IMR-90 (cell line): ENCODE data around the gene MTHFS. TPM values are rescaled to one million over a fixed set of nuclear protein-coding genes. Genes with fewer than 3 reads are reported as not detected.
A peak's percentile ranks its signal among the peaks of the same experiment; 100 is the strongest.

Source experiments
- ATAC-seq: fragments of 200-7000 bp; cut with Tn5 transposase; 2 replicates; pipeline ENCODE4 v1.9.1; 2020; ENCODE audit warnings: low read depth, mild to moderate bottlenecking, moderate library complexity
- BruUV-seq: library from RNA; stranded (reverse); fragments of 400-500 nt; replicated peaks from 2 replicates; lab custom pipeline; 2021; lab: Mats Ljungman, UMichigan
- CTCF ChIA-PET: fragments of 300-600 bp; formaldehyde crosslinking; extraction: SDS; loops from one replicate; lab custom pipeline; 2021; ENCODE audit warnings: antibody characterized with exemption; lab: Yijun Ruan, JAX
- POLR2A ChIA-PET: fragments of 300-600 bp; sonication (Branson Sonifier 250); formaldehyde crosslinking; loops from one replicate; lab custom pipeline; 2022; ENCODE audit warnings: antibody characterized with exemption; ENCODE audit not compliant: unreplicated experiment; lab: Charles Lee
- DNase-seq: peaks from one replicate; pipeline ENCODE4 v3.0.0; 2013
- H2AFZ ChIP-seq: replicated peaks from 2 replicates; pipeline ENCODE3; 2013; ENCODE audit warnings: low read length, mild to moderate bottlenecking; ENCODE audit not compliant: poor library complexity
- H2AK5ac ChIP-seq: 2 replicates; pipeline ENCODE4 v1.6.1; 2013; ENCODE audit warnings: low read depth, low read length, inconsistent platforms
- H2AK9ac ChIP-seq: replicated peaks from 2 replicates; pipeline ENCODE3; 2013; ENCODE audit warnings: mild to moderate bottlenecking, low read depth, low read length, moderate library complexity; ENCODE audit not compliant: poor library complexity
- H2BK120ac ChIP-seq: 2 replicates; pipeline ENCODE4 v1.6.1; 2013; ENCODE audit warnings: low read depth, low read length, inconsistent platforms
- H2BK15ac ChIP-seq: 3 replicates; pipeline ENCODE4 v1.6.1; 2013; ENCODE audit warnings: low read depth, low read length, inconsistent platforms
- H2BK20ac ChIP-seq: 2 replicates; pipeline ENCODE4 v1.6.1; 2013; ENCODE audit warnings: low read depth, mild to moderate bottlenecking, inconsistent platforms, low read length, moderate library complexity
- H2BK5ac ChIP-seq: 2 replicates; pipeline ENCODE4 v1.6.1; 2013; ENCODE audit warnings: mild to moderate bottlenecking, low read depth, low read length, inconsistent platforms; ENCODE audit not compliant: poor library complexity, severe bottlenecking
- H3K14ac ChIP-seq: replicated peaks from 2 replicates; pipeline ENCODE4 v1.6.1; 2013; ENCODE audit warnings: low read depth, low read length, inconsistent platforms
- H3K18ac ChIP-seq: 2 replicates; pipeline ENCODE4 v1.6.1; 2013; ENCODE audit warnings: low read depth, low read length, control low read depth
- H3K23ac ChIP-seq: 2 replicates; pipeline ENCODE4 v1.6.1; 2013; ENCODE audit warnings: low read depth, low read length, inconsistent platforms
- H3K27ac ChIP-seq: 2 replicates; pipeline ENCODE4 v1.5.1; 2013; ENCODE audit warnings: mild to moderate bottlenecking, control low read depth, low read length; ENCODE audit not compliant: insufficient read depth
- H3K27me3 ChIP-seq: 2 replicates; pipeline ENCODE4 v1.6.1; 2013; ENCODE audit warnings: low read length; ENCODE audit not compliant: control insufficient read depth, insufficient read depth
- H3K36me3 ChIP-seq: 2 replicates; pipeline ENCODE4 v1.6.1; 2013; ENCODE audit warnings: low read length, mixed read lengths; ENCODE audit not compliant: control insufficient read depth, insufficient read depth
- H3K4ac ChIP-seq: 2 replicates; pipeline ENCODE4 v1.6.1; 2013; ENCODE audit warnings: low read depth, low read length, inconsistent platforms
- H3K4me1 ChIP-seq: 2 replicates; pipeline ENCODE4 v1.6.1; 2013; ENCODE audit warnings: low read length, mixed read lengths; ENCODE audit not compliant: control insufficient read depth, insufficient read depth
- H3K4me2 ChIP-seq: 2 replicates; pipeline ENCODE4 v1.6.1; 2013; ENCODE audit warnings: low read depth, mild to moderate bottlenecking, control low read depth, low read length, moderate library complexity
- H3K4me3 ChIP-seq: 2 replicates; pipeline ENCODE4 v1.5.1; 2013; ENCODE audit warnings: low read depth, mild to moderate bottlenecking, control low read depth, low read length, moderate library complexity; ENCODE audit not compliant: insufficient read depth
- H3K56ac ChIP-seq: 2 replicates; pipeline ENCODE4 v1.6.1; 2013; ENCODE audit warnings: low read length, inconsistent platforms; ENCODE audit not compliant: insufficient read depth; ENCODE audit errors: extremely low read depth
- H3K79me1 ChIP-seq, 2 experiments: 2 replicates each; pipeline ENCODE4 v1.6.1; 2013; ENCODE audit warnings: low read length in 2 of 2, inconsistent platforms in 1 of 2, low read depth in 1 of 2
- H3K9ac ChIP-seq: 2 replicates; pipeline ENCODE4 v1.6.1; 2013; ENCODE audit warnings: low read depth, low read length, control low read depth
- H3K9me1 ChIP-seq: 2 replicates; pipeline ENCODE4 v1.6.1; 2013; ENCODE audit warnings: low read length, inconsistent platforms; ENCODE audit not compliant: insufficient read depth
- H3K9me3 ChIP-seq: 2 replicates; pipeline ENCODE4 v1.6.1; 2013; ENCODE audit warnings: low read length; ENCODE audit not compliant: control insufficient read depth, insufficient read depth
- H4K20me1 ChIP-seq: 2 replicates; pipeline ENCODE4 v1.6.1; 2013; ENCODE audit warnings: low read length, inconsistent platforms; ENCODE audit not compliant: insufficient read depth
- H4K5ac ChIP-seq: 2 replicates; pipeline ENCODE4 v1.6.1; 2013; ENCODE audit warnings: mild to moderate bottlenecking, low read depth, low read length, control low read depth
- H4K8ac ChIP-seq, 2 experiments: 2 replicates each; pipeline ENCODE4 v1.6.1; 2013; ENCODE audit warnings: low read depth in 2 of 2, low read length in 2 of 2, control low read depth in 1 of 2, inconsistent platforms in 1 of 2
- H4K91ac ChIP-seq: 2 replicates; pipeline ENCODE4 v1.6.1; 2013; ENCODE audit warnings: low read depth, low read length, inconsistent platforms; ENCODE audit not compliant: insufficient read depth
- BHLHE40 ChIP-seq: fragments of 150-350 bp; IDR thresholded peaks from 2 replicates; pipeline ENCODE4 v1.6.1; 2016; ENCODE audit warnings: mild to moderate bottlenecking, low read depth, low read length
- CEBPB ChIP-seq: IDR thresholded peaks from 2 replicates; pipeline ENCODE4 v1.6.1; 2012; ENCODE audit warnings: low read depth, low read length, improper control_type of control experiment
- CHD1 ChIP-seq: IDR thresholded peaks from 2 replicates; pipeline ENCODE4 v1.6.1; 2012; ENCODE audit warnings: low read depth, low read length, improper control_type of control experiment
- FOS ChIP-seq: fragments of 150-350 bp; IDR thresholded peaks from 2 replicates; pipeline ENCODE4 v1.6.1; 2016; ENCODE audit warnings: low read depth, low read length
- MAFK ChIP-seq: IDR thresholded peaks from 2 replicates; pipeline ENCODE4 v1.6.1; 2012; ENCODE audit warnings: low read depth, low read length, improper control_type of control experiment
- MXI1 ChIP-seq: IDR thresholded peaks from 2 replicates; pipeline ENCODE4 v1.6.1; 2012; ENCODE audit warnings: low read depth, mild to moderate bottlenecking, low read length, moderate library complexity, borderline replicate concordance
- POLR2A ChIP-seq: IDR thresholded peaks from 2 replicates; pipeline ENCODE4 v1.6.1; 2012; ENCODE audit warnings: mild to moderate bottlenecking, low read depth, low read length
- RAD21 ChIP-seq: IDR thresholded peaks from 2 replicates; pipeline ENCODE4 v1.6.1; 2012; ENCODE audit warnings: low read length, improper control_type of control experiment
- RCOR1 ChIP-seq: IDR thresholded peaks from 2 replicates; pipeline ENCODE4 v1.6.1; 2012; ENCODE audit warnings: mild to moderate bottlenecking, low read length, improper control_type of control experiment; ENCODE audit not compliant: insufficient replicate concordance
- RFX5 ChIP-seq: IDR thresholded peaks from 2 replicates; pipeline ENCODE4 v1.8.0; 2012; ENCODE audit warnings: low read depth, mild to moderate bottlenecking, low read length, moderate library complexity
- SMC3 ChIP-seq: fragments of 150-350 bp; IDR thresholded peaks from 2 replicates; pipeline ENCODE4 v1.6.1; 2016; ENCODE audit warnings: low read depth, mild to moderate bottlenecking, antibody characterized with exemption, low read length, moderate library complexity
- WGBS, 2 experiments: methylation state at CpG; one replicate each; pipeline versions ENCODE4 v1.1.5 to v1.1.7; 2013; ENCODE audit warnings: missing lambda C conversion rate in 2 of 2; ENCODE audit not compliant: insufficient read length in 1 of 2; ENCODE audit errors: extremely low coverage in 2 of 2; 5-methylcytosine and 5-hydroxymethylcytosine counted together
- dilution Hi-C: fragments of 300-500 bp; cut with HindIII; formaldehyde crosslinking; loops from one replicate; pipeline ENCODE4 v1.14.3; 2018; ENCODE audit warnings: low sequenced_read_pairs; ENCODE audit not compliant: unreplicated experiment
- in situ Hi-C: fragments of 300-500 bp; cut with MboI; formaldehyde crosslinking; loops from 3 replicates; pipeline ENCODE4 v1.14.3; 2019; ENCODE audit warnings: low sequenced_read_pairs, inconsistent platforms, mixed read lengths
- intact Hi-C: fragments of 100-400 bp; cut with micrococcal nuclease; formaldehyde crosslinking; loops from 2 replicates; pipeline ENCODE4 v1.10.0; 2022
- polyA plus RNA-seq, 3 experiments: library from polyadenylated mRNA; depleted of rRNA; stranded (reverse); fragments of >200 nt; gene quantifications; 2 replicates each; pipeline ENCODE4 v1.2.3, GENCODE V29; 2012; ENCODE audit warnings: low replicate concordance in 1 of 3
- total RNA-seq: library from RNA; depleted of rRNA; stranded (reverse); fragments of >200 nt; gene quantifications from 2 replicates; pipeline ENCODE4 v1.2.3, GENCODE V29; 2012
- TF ChIP-seq, protein P1 (sequence below): fragments of 150-350 bp; IDR thresholded peaks from 2 replicates; pipeline ENCODE4 v1.6.1; 2017; ENCODE audit warnings: mild to moderate bottlenecking, antibody characterized with exemption, low read length, low read depth
- TF ChIP-seq, protein P2 (sequence below): conservative IDR thresholded peaks from 2 replicates; pipeline ENCODE4 v1.5.1; 2012; ENCODE audit warnings: mild to moderate bottlenecking, low read depth, low read length, improper control_type of control experiment
- TF ChIP-seq, protein P3 (sequence below): fragments of 150-350 bp; IDR thresholded peaks from 2 replicates; pipeline ENCODE4 v1.6.1; 2016; ENCODE audit warnings: low read depth, mild to moderate bottlenecking, low read length, moderate library complexity, borderline replicate concordance

Gene MTHFS
- total and polyA plus RNA-seq, 2 of the 4 experiments (the other 2 are of a cell fraction), result 5.5 to 6.3 TPM

DNA sequence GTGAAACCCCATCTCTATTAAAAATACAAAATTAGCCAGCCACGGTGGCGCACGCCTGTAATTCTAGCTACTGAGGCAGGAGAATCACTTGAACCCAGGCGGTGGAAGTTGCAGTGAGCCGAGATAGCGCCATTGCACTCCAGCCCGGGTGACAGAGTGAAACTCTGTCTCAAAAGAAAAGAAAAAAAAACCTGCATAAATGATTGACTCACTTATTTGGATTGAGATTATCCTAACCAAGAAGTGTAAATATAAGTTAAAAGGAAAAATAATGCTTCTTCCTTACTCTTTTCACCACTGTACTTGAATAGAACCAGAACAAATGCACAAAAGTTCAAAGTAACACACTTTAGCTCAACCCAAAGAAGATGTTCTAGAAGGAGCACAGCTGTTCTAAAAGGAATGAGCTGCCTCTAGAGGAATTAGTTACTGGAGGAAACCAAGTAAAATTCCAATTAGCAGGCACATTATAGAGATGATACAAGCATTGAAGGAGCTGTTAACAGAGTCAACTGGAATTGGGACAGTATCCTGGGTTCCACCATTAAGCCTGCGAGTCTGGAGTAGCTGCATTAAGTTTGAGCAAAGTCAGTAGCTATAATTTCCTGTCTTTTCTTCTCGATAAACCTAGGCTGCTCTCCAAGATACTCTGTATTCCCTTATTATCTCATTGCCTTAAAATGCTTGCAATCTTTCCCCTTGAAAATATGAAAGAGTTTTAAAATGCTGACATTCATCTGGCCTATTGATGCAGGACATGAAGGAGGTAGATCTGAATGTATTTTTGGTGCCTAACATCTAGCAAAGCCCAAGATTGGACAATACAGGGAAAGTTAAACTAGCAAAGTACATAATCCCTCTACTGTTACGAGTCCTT lies 9.5 kb downstream of the MTHFS start:
- no peak overlapping the region for H3K4ac ChIP-seq
- H3K27ac ChIP-seq, result no peak overlapping the region
- H3K4me2 ChIP-seq, result peak overlapping the region; percentile 46; the same call in 1 of the 2 replicates
- H3K4me3 ChIP-seq, result no peak overlapping the region
- H3K14ac ChIP-seq, result no peak overlapping the region
- no CpG with 5 or more reads among the region's 10 CpGs for WGBS, 2 experiments
- no peaks in the 10 kb centered on the region for H3K9me3 ChIP-seq
- no peak overlapping the region for H4K91ac ChIP-seq
- H2AK9ac ChIP-seq, result no peak overlapping the region
- ChIA-PET CTCF (interaction anchor here (0.7 kb wide), 1 partner anchor 16 kb away, joined by 4 read pairs; no protein-coding TSS in a partner anchor), POLR2A (no interaction called here)
- peaks cover 4% of the 10 kb centered on the region; the same call in 1 of the 2 replicates for H3K9me1 ChIP-seq
- no peak overlapping the region for H4K5ac ChIP-seq
- H2BK20ac ChIP-seq, result no peak overlapping the region
- peak; percentile 72 for ATAC-seq
- peak; percentile 40 for DNase-seq
- dilution Hi-C loops (no loop called here), in situ Hi-C loops (no loop called here), intact Hi-C loops (no loop called here)
- no peak overlapping the region for H2BK5ac ChIP-seq
- no peak overlapping the region for H2BK120ac ChIP-seq
- H3K23ac ChIP-seq, result no peak overlapping the region
- BruUV-seq, result no TSS peak
- no peak overlapping the region for H3K9ac ChIP-seq
- peaks cover 2% of the 10 kb centered on the region; the same call in 1 of the 2 replicates for H3K4me1 ChIP-seq
- no peak overlapping the region for H3K56ac ChIP-seq
- no peak overlapping the region for H2AK5ac ChIP-seq
- no peaks in the 10 kb centered on the region for H3K27me3 ChIP-seq
- H3K79me1 ChIP-seq, result no peaks in the 10 kb centered on the region
- H3K18ac ChIP-seq, result no peak overlapping the region
- no peak overlapping the region for H2BK15ac ChIP-seq
- no peak overlapping the region for H4K8ac ChIP-seq
- H2AFZ ChIP-seq, result no peak overlapping the region
- H3K36me3 ChIP-seq, result peaks cover 3% of the 10 kb centered on the region; the same call in 1 of the 2 replicates
- H4K20me1 ChIP-seq, result no peaks in the 10 kb centered on the region
- TF ChIP-seq MXI1, result no peak
- TF ChIP-seq, protein P1, sequence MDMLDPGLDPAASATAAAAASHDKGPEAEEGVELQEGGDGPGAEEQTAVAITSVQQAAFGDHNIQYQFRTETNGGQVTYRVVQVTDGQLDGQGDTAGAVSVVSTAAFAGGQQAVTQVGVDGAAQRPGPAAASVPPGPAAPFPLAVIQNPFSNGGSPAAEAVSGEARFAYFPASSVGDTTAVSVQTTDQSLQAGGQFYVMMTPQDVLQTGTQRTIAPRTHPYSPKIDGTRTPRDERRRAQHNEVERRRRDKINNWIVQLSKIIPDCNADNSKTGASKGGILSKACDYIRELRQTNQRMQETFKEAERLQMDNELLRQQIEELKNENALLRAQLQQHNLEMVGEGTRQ, result no peak
- TF ChIP-seq FOS, result no peak
- no peak for TF ChIP-seq SMC3
- TF ChIP-seq RCOR1, result no peak
- TF ChIP-seq BHLHE40, result no peak
- no peak for TF ChIP-seq CEBPB
- TF ChIP-seq POLR2A, result no peak
- TF ChIP-seq, protein P2, sequence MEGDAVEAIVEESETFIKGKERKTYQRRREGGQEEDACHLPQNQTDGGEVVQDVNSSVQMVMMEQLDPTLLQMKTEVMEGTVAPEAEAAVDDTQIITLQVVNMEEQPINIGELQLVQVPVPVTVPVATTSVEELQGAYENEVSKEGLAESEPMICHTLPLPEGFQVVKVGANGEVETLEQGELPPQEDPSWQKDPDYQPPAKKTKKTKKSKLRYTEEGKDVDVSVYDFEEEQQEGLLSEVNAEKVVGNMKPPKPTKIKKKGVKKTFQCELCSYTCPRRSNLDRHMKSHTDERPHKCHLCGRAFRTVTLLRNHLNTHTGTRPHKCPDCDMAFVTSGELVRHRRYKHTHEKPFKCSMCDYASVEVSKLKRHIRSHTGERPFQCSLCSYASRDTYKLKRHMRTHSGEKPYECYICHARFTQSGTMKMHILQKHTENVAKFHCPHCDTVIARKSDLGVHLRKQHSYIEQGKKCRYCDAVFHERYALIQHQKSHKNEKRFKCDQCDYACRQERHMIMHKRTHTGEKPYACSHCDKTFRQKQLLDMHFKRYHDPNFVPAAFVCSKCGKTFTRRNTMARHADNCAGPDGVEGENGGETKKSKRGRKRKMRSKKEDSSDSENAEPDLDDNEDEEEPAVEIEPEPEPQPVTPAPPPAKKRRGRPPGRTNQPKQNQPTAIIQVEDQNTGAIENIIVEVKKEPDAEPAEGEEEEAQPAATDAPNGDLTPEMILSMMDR, result no peak
- TF ChIP-seq RFX5, result no peak
- no peak for TF ChIP-seq RAD21
- TF ChIP-seq CHD1, result no peak
- TF ChIP-seq, protein P3, sequence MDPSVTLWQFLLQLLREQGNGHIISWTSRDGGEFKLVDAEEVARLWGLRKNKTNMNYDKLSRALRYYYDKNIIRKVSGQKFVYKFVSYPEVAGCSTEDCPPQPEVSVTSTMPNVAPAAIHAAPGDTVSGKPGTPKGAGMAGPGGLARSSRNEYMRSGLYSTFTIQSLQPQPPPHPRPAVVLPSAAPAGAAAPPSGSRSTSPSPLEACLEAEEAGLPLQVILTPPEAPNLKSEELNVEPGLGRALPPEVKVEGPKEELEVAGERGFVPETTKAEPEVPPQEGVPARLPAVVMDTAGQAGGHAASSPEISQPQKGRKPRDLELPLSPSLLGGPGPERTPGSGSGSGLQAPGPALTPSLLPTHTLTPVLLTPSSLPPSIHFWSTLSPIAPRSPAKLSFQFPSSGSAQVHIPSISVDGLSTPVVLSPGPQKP, result no peak
- no peak for TF ChIP-seq MAFK
